Trophoblast cell (in vitro differentiated cells and primary cell): ENCODE measurements around the gene PARVA.

Source experiments
- DNase-seq, 2 donors: peaks; one replicate each; pipeline ENCODE4 v3.0.0-alpha.2; 2016
- H2AFZ ChIP-seq: 2 replicates; pipeline ENCODE4 v1.6.1; 2013; ENCODE audit warnings: low read length, moderate library complexity, mild to moderate bottlenecking; ENCODE audit not compliant: insufficient read depth, poor library complexity
- H2AK5ac ChIP-seq: 2 replicates; pipeline ENCODE4 v1.6.1; 2013; ENCODE audit warnings: mild to moderate bottlenecking, low read length
- H2BK120ac ChIP-seq: 2 replicates; pipeline ENCODE4 v1.6.1; 2013; ENCODE audit warnings: low read length, mild to moderate bottlenecking, moderate library complexity; ENCODE audit not compliant: insufficient read depth, poor library complexity
- H2BK12ac ChIP-seq: 2 replicates; pipeline ENCODE4 v1.6.1; 2013; ENCODE audit warnings: mild to moderate bottlenecking, low read length, moderate library complexity
- H2BK5ac ChIP-seq: 2 replicates; pipeline ENCODE4 v1.6.1; 2013; ENCODE audit warnings: low read length, low read depth, moderate library complexity, mild to moderate bottlenecking; ENCODE audit not compliant: poor library complexity
- H3K14ac ChIP-seq: 2 replicates; pipeline ENCODE4 v1.6.1; 2013; ENCODE audit warnings: mild to moderate bottlenecking, low read length
- H3K18ac ChIP-seq: 2 replicates; pipeline ENCODE4 v1.6.1; 2013; ENCODE audit warnings: mild to moderate bottlenecking, low read length
- H3K23ac ChIP-seq: 2 replicates; pipeline ENCODE4 v1.6.1; 2013; ENCODE audit warnings: low read length
- H3K27ac ChIP-seq: 2 replicates; pipeline ENCODE4 v1.5.1; 2013; ENCODE audit warnings: low read depth, mild to moderate bottlenecking, inconsistent platforms, low read length, moderate library complexity
- H3K27me3 ChIP-seq: 2 replicates; pipeline ENCODE4 v1.6.1; 2013; ENCODE audit warnings: inconsistent platforms, mild to moderate bottlenecking, low read length, moderate library complexity; ENCODE audit not compliant: insufficient read depth
- H3K36me3 ChIP-seq, 2 experiments: 1 replicate in 1 of 2; 2 replicates in 1 of 2; pipeline ENCODE4 v1.6.1; 2013; ENCODE audit warnings: low read length in 2 of 2, mild to moderate bottlenecking in 2 of 2, moderate library complexity in 1 of 2; ENCODE audit not compliant: insufficient read depth in 2 of 2, control insufficient read depth in 1 of 2
- H3K4ac ChIP-seq: 2 replicates; pipeline ENCODE4 v1.6.1; 2013; ENCODE audit warnings: low read depth, mild to moderate bottlenecking, low read length, moderate library complexity
- H3K4me1 ChIP-seq, 2 experiments: 1 replicate in 1 of 2; 2 replicates in 1 of 2; pipeline ENCODE4 v1.6.1; 2013; ENCODE audit warnings: low read length in 2 of 2, mild to moderate bottlenecking in 2 of 2, moderate library complexity in 1 of 2; ENCODE audit not compliant: insufficient read depth in 2 of 2, control insufficient read depth in 1 of 2
- H3K4me2 ChIP-seq: 2 replicates; pipeline ENCODE4 v1.6.1; 2013; ENCODE audit warnings: inconsistent platforms, mild to moderate bottlenecking, low read length, moderate library complexity
- H3K4me3 ChIP-seq: 2 replicates; pipeline ENCODE4 v1.5.1; 2013; ENCODE audit warnings: mild to moderate bottlenecking, low read depth, low read length, inconsistent platforms
- H3K79me1 ChIP-seq: one replicate; pipeline ENCODE4 v1.6.1; 2013; ENCODE audit warnings: low read length
- H3K79me2 ChIP-seq: 2 replicates; pipeline ENCODE4 v1.6.1; 2013; ENCODE audit warnings: low read length, mild to moderate bottlenecking; ENCODE audit not compliant: control insufficient read depth, insufficient read depth, poor library complexity
- H3K9ac ChIP-seq: 2 replicates; pipeline ENCODE4 v1.6.1; 2013; ENCODE audit warnings: mild to moderate bottlenecking, low read length
- H3K9me3 ChIP-seq: 2 replicates; pipeline ENCODE4 v1.6.1; 2013; ENCODE audit warnings: low read depth, mild to moderate bottlenecking, control low read depth, inconsistent platforms, low read length; ENCODE audit not compliant: insufficient read depth
- H4K12ac ChIP-seq: 2 replicates; pipeline ENCODE4 v1.6.1; 2013; ENCODE audit warnings: low read depth, mild to moderate bottlenecking, low read length, moderate library complexity
- H4K8ac ChIP-seq: 2 replicates; pipeline ENCODE4 v1.6.1; 2013; ENCODE audit warnings: low read depth, mild to moderate bottlenecking, low read length, moderate library complexity
- H4K91ac ChIP-seq: one replicate; pipeline ENCODE4 v1.6.1; 2013; ENCODE audit warnings: low read depth, mild to moderate bottlenecking, low read length, moderate library complexity
- WGBS: extraction: QIAGEN DNeasy Blood & Tissue Kit; methylation state at CpG from one replicate; pipeline ENCODE4 v1.1.7; 2013; ENCODE audit warnings: missing lambda C conversion rate; ENCODE audit not compliant: insufficient read length, insufficient coverage; ENCODE audit errors: extremely low coverage; 5-methylcytosine and 5-hydroxymethylcytosine counted together

PARVA gene

GRCh38 chr11:12430351-12430750 lies 53.0 kb downstream of the PARVA start:
- peak; percentile 64 to 72 for DNase-seq
- Histone ChIP-seq H3K23ac (no peak overlapping the region), H2AK5ac (no peak overlapping the region), H3K9ac (no peak overlapping the region), H2BK12ac (no peak overlapping the region), H3K36me3 (peaks cover 0 to 2% of the 10 kb centered on the region in 2 experiments), H3K79me1 (peaks cover 8% of the 10 kb centered on the region), H4K12ac (no peak overlapping the region), H4K8ac (no peak overlapping the region), H4K91ac (no peak overlapping the region), H2AFZ (no peak overlapping the region), H3K4me1 (peaks cover 17 to 18% of the 10 kb centered on the region in 2 experiments), H3K4me2 (no peak overlapping the region), H3K27me3 (no peaks in the 10 kb centered on the region), H3K4me3 (no peak overlapping the region), H3K79me2 (peaks cover 6% of the 10 kb centered on the region), H3K9me3 (no peaks in the 10 kb centered on the region), H2BK5ac (no peak overlapping the region), H3K18ac (no peak overlapping the region), H3K27ac (no peak overlapping the region), H2BK120ac (no peak overlapping the region), H3K4ac (no peak overlapping the region), H3K14ac (no peak overlapping the region)
- WGBS: no CpG with 5 or more reads among the region's 3 CpGs

DNA sequence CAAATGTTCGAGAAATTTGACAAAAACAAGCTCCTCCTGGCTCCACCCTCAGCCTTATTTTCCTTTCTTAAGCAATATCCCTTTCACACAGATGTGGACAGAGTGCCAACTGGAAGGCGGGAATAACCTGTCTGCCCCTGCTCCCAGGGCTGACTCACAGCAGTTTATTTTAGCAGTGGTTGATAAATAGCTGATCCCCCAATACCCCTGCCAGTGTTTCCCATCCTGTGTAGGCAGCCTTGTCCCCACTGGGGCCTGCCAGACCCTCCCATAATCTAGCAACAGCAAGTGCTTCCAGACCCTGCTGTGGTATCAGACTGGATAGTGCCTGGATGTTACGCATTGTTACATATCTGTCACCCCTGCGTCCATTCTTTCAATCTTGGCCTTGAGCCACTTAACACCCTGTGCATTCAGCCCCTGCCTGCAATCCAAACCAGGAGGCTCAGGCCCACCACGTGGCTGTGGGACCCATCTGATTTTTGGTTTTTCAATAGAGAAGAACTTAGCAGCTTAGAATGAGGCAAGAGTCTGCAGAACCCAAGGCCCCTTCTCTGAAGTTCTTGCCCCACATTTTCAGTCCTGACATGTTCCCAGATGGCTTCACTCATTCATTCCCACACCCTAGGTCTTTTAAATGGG lies 53.7 kb downstream of the PARVA start:
- Histone ChIP-seq H2AFZ (no peak overlapping the region), H3K9ac (no peak overlapping the region), H4K91ac (no peak overlapping the region), H3K79me1 (peaks cover 8% of the 10 kb centered on the region), H3K4ac (peak overlapping the region; percentile 8), H3K27ac (no peak overlapping the region), H3K27me3 (no peaks in the 10 kb centered on the region), H3K4me1 (peaks cover 17 to 18% of the 10 kb centered on the region in 2 experiments), H2BK5ac (no peak overlapping the region), H3K36me3 (no peaks in the 10 kb centered on the region), H3K9me3 (no peaks in the 10 kb centered on the region), H2BK120ac (no peak overlapping the region), H4K12ac (no peak overlapping the region), H3K23ac (no peak overlapping the region), H4K8ac (no peak overlapping the region), H2BK12ac (no peak overlapping the region), H2AK5ac (no peak overlapping the region), H3K14ac (no peak overlapping the region), H3K4me2 (no peak overlapping the region), H3K4me3 (no peak overlapping the region), H3K79me2 (peaks cover 6% of the 10 kb centered on the region), H3K18ac (peak overlapping the region; percentile 19)
- peak; percentile 65 to 81 for DNase-seq
- no CpG with 5 or more reads among the region's 5 CpGs for WGBS

DNA sequence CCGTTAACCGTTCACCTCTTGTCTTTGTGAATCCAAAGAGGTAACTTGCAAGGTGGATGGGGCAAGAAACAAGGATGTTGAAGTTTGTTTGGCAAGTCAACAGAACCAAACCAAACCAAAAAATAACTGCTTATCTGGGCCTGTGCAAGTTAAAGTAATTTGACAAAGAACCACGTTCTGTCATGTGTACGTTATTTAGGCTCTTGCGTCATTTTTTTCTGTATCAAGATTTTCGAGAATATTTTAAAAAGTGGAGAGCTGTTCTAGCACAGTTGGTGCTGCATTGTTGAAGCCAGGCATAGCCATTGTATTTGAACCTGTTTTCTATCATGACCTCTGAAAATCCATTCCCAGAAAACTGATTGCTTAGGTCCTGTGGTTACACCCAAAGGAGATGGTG lies 55.1 kb downstream of the PARVA start:
- Histone ChIP-seq H3K9me3 (no peaks in the 10 kb centered on the region), H3K27me3 (no peaks in the 10 kb centered on the region), H3K4me3 (no peak overlapping the region), H3K79me2 (peaks cover 6% of the 10 kb centered on the region), H3K4me2 (no peak overlapping the region), H4K12ac (no peak overlapping the region), H2AK5ac (no peak overlapping the region), H2BK12ac (no peak overlapping the region), H3K4ac (no peak overlapping the region), H3K18ac (no peak overlapping the region), H2BK120ac (no peak overlapping the region), H2AFZ (no peak overlapping the region), H3K9ac (no peak overlapping the region), H3K14ac (no peak overlapping the region), H4K8ac (no peak overlapping the region), H3K4me1 (peaks cover 17 to 18% of the 10 kb centered on the region in 2 experiments), H3K27ac (no peak overlapping the region), H3K36me3 (peaks cover 0 to 2% of the 10 kb centered on the region in 2 experiments), H3K23ac (no peak overlapping the region), H2BK5ac (no peak overlapping the region), H4K91ac (no peak overlapping the region), H3K79me1 (peaks cover 9% of the 10 kb centered on the region)
- no CpG with 5 or more reads among the region's 6 CpGs for WGBS
- peak in 1 of 2 donors; percentile 37 for DNase-seq

DNA sequence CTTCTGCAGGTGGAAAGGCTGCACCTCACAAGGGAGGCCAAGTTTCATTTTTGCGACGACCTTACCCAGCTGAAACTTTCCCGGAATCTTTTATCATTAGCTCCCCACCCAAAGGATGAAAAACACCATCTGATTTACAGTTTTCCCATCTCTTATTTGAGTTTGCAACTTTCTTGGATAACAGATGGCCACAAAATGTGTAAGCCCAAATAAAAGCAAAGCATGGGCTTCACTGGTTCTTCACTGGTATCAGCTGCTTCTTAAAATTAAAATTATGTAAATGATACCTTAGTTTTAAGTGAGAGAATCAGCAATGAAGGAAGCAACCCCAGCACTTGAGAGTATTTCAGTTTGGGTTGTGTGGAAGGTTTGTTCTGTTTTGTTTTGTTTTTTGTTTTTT lies 55.8 kb downstream of the PARVA start:
- DNase-seq: no peak
- Histone ChIP-seq H3K23ac (no peak overlapping the region), H3K18ac (no peak overlapping the region), H3K79me2 (peaks cover 6% of the 10 kb centered on the region), H2BK5ac (no peak overlapping the region), H3K27me3 (no peaks in the 10 kb centered on the region), H4K91ac (no peak overlapping the region), H3K79me1 (peaks cover 9% of the 10 kb centered on the region), H2AFZ (no peak overlapping the region), H2BK120ac (no peak overlapping the region), H4K8ac (no peak overlapping the region), H3K4ac (no peak overlapping the region), H3K14ac (no peak overlapping the region), H3K4me3 (no peak overlapping the region), H2AK5ac (no peak overlapping the region), H3K4me2 (no peak overlapping the region), H3K4me1 (peaks cover 17 to 18% of the 10 kb centered on the region in 2 experiments), H3K36me3 (peaks cover 0 to 2% of the 10 kb centered on the region in 2 experiments), H3K9ac (no peak overlapping the region), H4K12ac (no peak overlapping the region), H3K27ac (peak overlapping the region; percentile 86), H3K9me3 (no peaks in the 10 kb centered on the region), H2BK12ac (no peak overlapping the region)
- WGBS: no CpG with 5 or more reads among the region's 3 CpGs
